ENCODE data around the gene LRP2BP.

GRCh38 chr4:185394568-185395237 lies 1.0 kb downstream of the LRP2BP start:
- TF ChIP-seq CTCF (IDR thresholded peaks at IDR 0.05; ENCODE audit: poor library complexity, severe bottlenecking), result no peak
- no peak for TF ChIP-seq POLR2AphosphoS5 (IDR thresholded peaks at IDR 0.05)

Measured in neural cell (in vitro differentiated cells).